GM12878 (cell line): ENCODE measurements around the gene ZNF296. TPM values are rescaled to one million over a fixed set of nuclear protein-coding genes. Genes with fewer than 3 reads are reported as not detected.

Experiments
- ATAC-seq: fragments of 200-7000 bp; cut with Tn5 transposase; 3 replicates; pipeline ENCODE4 v1.9.1; 2020; ENCODE audit warnings: mild to moderate bottlenecking, moderate library complexity
- BruUV-seq: library from RNA; stranded (reverse); fragments of 400-500 nt; replicated peaks from 2 replicates; lab custom pipeline; 2021; lab: Mats Ljungman, UMichigan
- CTCF ChIA-PET: fragments of 300-600 bp; sonication (Branson Sonifier 250); formaldehyde crosslinking; extraction: SDS; loops from one replicate; lab custom pipeline; 2021; ENCODE audit warnings: inconsistent platforms; lab: Yijun Ruan, JAX
- POLR2A ChIA-PET: fragments of 350-600 bp; formaldehyde crosslinking; extraction: SDS; loops from one replicate; lab custom pipeline; 2021; ENCODE audit warnings: inconsistent platforms; lab: Charles Lee
- RAD21 ChIA-PET: fragments of 300-600 bp; sonication (Branson Sonifier 250); formaldehyde crosslinking; loops from one replicate; lab custom pipeline; 2023; ENCODE audit warnings: antibody characterized with exemption; ENCODE audit not compliant: unreplicated experiment; lab: Charles Lee
- SMC1A ChIA-PET: fragments of 300-600 bp; sonication (Branson Sonifier 250); formaldehyde crosslinking; loops from one replicate; lab custom pipeline; 2023; ENCODE audit not compliant: unreplicated experiment, uncharacterized antibody; lab: Charles Lee
- DNase-seq: peaks from one replicate; pipeline ENCODE4 v3.0.0-alpha.2; 2011; ENCODE audit warnings: low read depth, low spot score
- FAIRE-seq: peaks from 3 replicates; lab custom pipeline; 2011; peaks lifted over from hg19 to GRCh38; lab: Jason Lieb, UNC
- H2AFZ ChIP-seq: 2 replicates; pipeline ENCODE4 v1.6.0; 2011; ENCODE audit warnings: low read depth, low read length, control low read depth; ENCODE audit not compliant: control insufficient read depth
- H3K27ac ChIP-seq: 2 replicates; pipeline ENCODE4 v1.5.1; 2011; ENCODE audit warnings: control low read depth; ENCODE audit not compliant: control insufficient read depth, insufficient read depth
- H3K27me3 ChIP-seq, 2 experiments: replicated peaks in 1 of 2; 2 replicates each; pipeline versions ENCODE4 v1.6.0 to v1.6.1; 2011; ENCODE audit warnings: low read length in 1 of 2; ENCODE audit not compliant: control insufficient read depth in 2 of 2, insufficient read depth in 2 of 2
- H3K36me3 ChIP-seq, 2 experiments: 2 replicates each; pipeline ENCODE4 v1.5.1; 2011; ENCODE audit warnings: low read length in 1 of 2; ENCODE audit not compliant: control insufficient read depth in 2 of 2, insufficient read depth in 2 of 2
- H3K4me1 ChIP-seq: 2 replicates; pipeline ENCODE4 v1.6.1; 2011; ENCODE audit warnings: mild to moderate bottlenecking, low read length, moderate library complexity, mixed read lengths; ENCODE audit not compliant: control insufficient read depth, insufficient read depth
- H3K4me2 ChIP-seq: 2 replicates; pipeline ENCODE4 v1.6.0; 2011; ENCODE audit warnings: control low read depth; ENCODE audit not compliant: control insufficient read depth, insufficient read depth
- H3K4me3 ChIP-seq: fragments of 200-600 bp; sonication (generic); 2 replicates; pipeline ENCODE4 v1.5.1; 2016
- H3K79me2 ChIP-seq: 2 replicates; pipeline ENCODE4 v1.6.0; 2011; ENCODE audit warnings: low read length; ENCODE audit not compliant: control insufficient read depth, insufficient read depth
- H3K9ac ChIP-seq: 2 replicates; pipeline ENCODE4 v1.8.0; 2011; ENCODE audit warnings: low read length, control low read depth, mixed read lengths; ENCODE audit not compliant: control insufficient read depth, insufficient read depth
- H3K9me3 ChIP-seq: replicated peaks from 3 replicates; pipeline ENCODE4 v1.5.1; 2011; ENCODE audit warnings: mild to moderate bottlenecking, low read length; ENCODE audit not compliant: control insufficient read depth, insufficient read depth
- H4K20me1 ChIP-seq: 2 replicates; pipeline ENCODE4 v1.6.0; 2011; ENCODE audit not compliant: control insufficient read depth, insufficient read depth
- DPF2 ChIP-seq: fragments of 450-650 bp; IDR thresholded peaks from 2 replicates; pipeline ENCODE4 v1.6.1; 2017; ENCODE audit warnings: mild to moderate bottlenecking
- E2F4 ChIP-seq: IDR thresholded peaks from 2 replicates; pipeline ENCODE4 v1.6.1; 2012; ENCODE audit warnings: low read depth, low read length, improper control_type of control experiment
- FOXM1 ChIP-seq: IDR thresholded peaks from 2 replicates; pipeline ENCODE4 v1.6.1; 2012; ENCODE audit warnings: low read depth, mild to moderate bottlenecking, inconsistent platforms, low read length, moderate library complexity
- PKNOX1 ChIP-seq: fragments of 450-650 bp; IDR thresholded peaks from 2 replicates; pipeline ENCODE4 v1.6.1; 2016; ENCODE audit warnings: mild to moderate bottlenecking
- SREBF1 ChIP-seq: IDR thresholded peaks from 2 replicates; pipeline ENCODE4 v1.6.1; 2012; ENCODE audit warnings: mild to moderate bottlenecking, low read length
- ZNF622 ChIP-seq: fragments of 450-650 bp; IDR thresholded peaks from 2 replicates; pipeline ENCODE4 v1.6.1; 2017; ENCODE audit warnings: mild to moderate bottlenecking, inconsistent platforms
- WGBS: methylation state at CpG from one replicate; pipeline ENCODE4 v1.1.6; 2016; ENCODE audit warnings: low lambda C conversion rate; ENCODE audit not compliant: insufficient replicate concordance, insufficient coverage; ENCODE audit errors: missing lambda C conversion rate; 5-methylcytosine and 5-hydroxymethylcytosine counted together
- in situ Hi-C: fragments of 300-500 bp; cut with MboI; formaldehyde crosslinking; loops from 9 replicates; pipeline ENCODE4 v1.14.3; 2018; ENCODE audit warnings: mixed read lengths
- intact Hi-C: fragments of 100-400 bp; cut with micrococcal nuclease; formaldehyde crosslinking; loops from one replicate; pipeline ENCODE4 v1.14.2; 2022; ENCODE audit not compliant: unreplicated experiment
- polyA plus RNA-seq, 11 experiments: library from polyadenylated mRNA; depleted of rRNA in 4 of 11; unstranded in 6 of 11; stranded (reverse) in 5 of 11; fragments of >200 nt; fragmentation: Nextera tagmentation in 4 of 11; fragmentation: Illumina TruSeq in 1 of 11; extraction: Ambion mirVana in 4 of 11; extraction: Trizol in 1 of 11; gene quantifications; 1 replicate in 1 of 11; 2 replicates in 10 of 11; pipeline versions ENCODE4 v1.2.1 to v1.2.3, GENCODE V29; 2011 to 2016; ENCODE audit warnings: inconsistent platforms in 2 of 11, missing spikeins in 2 of 11, low read depth in 1 of 11
- total RNA-seq, 4 experiments: library from RNA; depleted of rRNA in 3 of 4; stranded (reverse); fragments of >200 nt in 3 of 4; fragmentation: Illumina TruSeq in 1 of 4; extraction: Trizol in 1 of 4; gene quantifications; 2 replicates each; pipeline versions ENCODE4 v1.2.1 to v1.2.3, GENCODE V29; 2013 to 2021

Gene ZNF296
- total and polyA plus RNA-seq, 10 of the 15 experiments (the other 5 are each of a cell fraction or from before 2014, with no cell fraction given) = 0.44 to 23.6 (median 3.5) TPM; not detected in 1

- peaks cover 0 to 9% of the 10 kb centered on the region in 2 experiments; a peak in 3 of 4 replicates for H3K36me3 ChIP-seq
- H3K27me3 ChIP-seq = no peaks in the 10 kb centered on the region
- no peak overlapping the region for H2AFZ ChIP-seq
- CTCF ChIA-PET = interaction anchor here (3.4 to 4.5 kb wide), 2 partner anchors 13 to 134 kb away, joined by 12 to 39 read pairs; no protein-coding TSS in a partner anchor
- H3K27ac ChIP-seq = no peak overlapping the region
- POLR2A ChIA-PET = interaction anchor here (0.8 to 1.7 kb wide), 2 partner anchors 43 to 107 kb away, joined by 4 to 5 read pairs; no protein-coding TSS in a partner anchor
- BruUV-seq = no TSS peak
- in situ Hi-C loops = no loop called here
- no peak overlapping the region for H3K9ac ChIP-seq
- no peak for FAIRE-seq
- peaks cover 45% of the 10 kb centered on the region for H3K4me1 ChIP-seq
- no peaks in the 10 kb centered on the region for H3K9me3 ChIP-seq
- H3K79me2 ChIP-seq = peaks cover 52% of the 10 kb centered on the region
- H4K20me1 ChIP-seq = no peaks in the 10 kb centered on the region
- SMC1A ChIA-PET = interaction anchor here (0.8 kb wide), 1 partner anchor 32 kb away, joined by 4 read pairs; no protein-coding TSS in a partner anchor
- H3K4me2 ChIP-seq = no peak overlapping the region
- intact Hi-C loops = no loop called here
- DNase-seq = no peak
- no peak for ATAC-seq
- TF ChIP-seq E2F4 (no peak), ZNF622 (no peak), SREBF1 (no peak), FOXM1 (no peak), DPF2 (no peak), PKNOX1 (no peak)
- WGBS = 78% methylated on average over 9 of the region's 9 CpGs
- RAD21 ChIA-PET = interaction anchor here (0.9 to 2.2 kb wide), 4 partner anchors 14 to 63 kb away, joined by 3 to 6 read pairs (median 4); partner anchors contain the start of gene PPP1R37
- H3K4me3 ChIP-seq = no peak overlapping the region
Measured at GRCh38 chr19:45123440-45123850, 47.2 kb upstream of the ZNF296 start.
